Activated T-helper 2 cell treated with anti-CD3 and anti-CD28 coated beads, Interferon-gamma antibody, Interleukin-2, Interleukin-4, amounts not matched to agents 10 μg/mL and 5 μg/mL and 100 μg/mL, durations not matched to agents 14 hours and 24 hours and 36 hours (primary cell): ENCODE results near the gene MS4A6E. TPM values are rescaled to one million over a fixed set of nuclear protein-coding genes. Genes with fewer than 3 reads are reported as not detected.

Source experiments
- DNase-seq: peaks from one replicate; pipeline ENCODE4 v3.0.0; 2021; ENCODE audit warnings: low spot score
- H3K27ac Mint-ChIP-seq: one replicate; pipeline ENCODE4 v1.8.0; 2021; ENCODE audit warnings: mixed read lengths
- H3K27me3 Mint-ChIP-seq: one replicate; pipeline ENCODE4 v1.8.0; 2021; ENCODE audit warnings: low read depth, mixed read lengths
- H3K36me3 Mint-ChIP-seq: one replicate; pipeline ENCODE4 v1.8.0; 2021; ENCODE audit warnings: low read depth, mixed read lengths
- H3K4me1 Mint-ChIP-seq: one replicate; pipeline ENCODE4 v1.8.0; 2021; ENCODE audit warnings: low read depth, mixed read lengths
- H3K4me3 Mint-ChIP-seq: one replicate; pipeline ENCODE4 v1.8.0; 2021; ENCODE audit warnings: low read depth, mild to moderate bottlenecking, moderate library complexity, mixed read lengths
- H3K9me3 Mint-ChIP-seq: one replicate; pipeline ENCODE4 v1.8.0; 2021; ENCODE audit warnings: mixed read lengths
- intact Hi-C: fragments of 100-400 bp; cut with micrococcal nuclease; formaldehyde crosslinking; loops from one replicate; pipeline ENCODE4 v1.15.1; 2023
- total RNA-seq: library from RNA; stranded (reverse); gene quantifications from 2 replicates; pipeline ENCODE4 v1.2.3, GENCODE V29; 2022

MS4A6E gene
- total RNA-seq, 1 donor from 2014 or later: not detected

DNA sequence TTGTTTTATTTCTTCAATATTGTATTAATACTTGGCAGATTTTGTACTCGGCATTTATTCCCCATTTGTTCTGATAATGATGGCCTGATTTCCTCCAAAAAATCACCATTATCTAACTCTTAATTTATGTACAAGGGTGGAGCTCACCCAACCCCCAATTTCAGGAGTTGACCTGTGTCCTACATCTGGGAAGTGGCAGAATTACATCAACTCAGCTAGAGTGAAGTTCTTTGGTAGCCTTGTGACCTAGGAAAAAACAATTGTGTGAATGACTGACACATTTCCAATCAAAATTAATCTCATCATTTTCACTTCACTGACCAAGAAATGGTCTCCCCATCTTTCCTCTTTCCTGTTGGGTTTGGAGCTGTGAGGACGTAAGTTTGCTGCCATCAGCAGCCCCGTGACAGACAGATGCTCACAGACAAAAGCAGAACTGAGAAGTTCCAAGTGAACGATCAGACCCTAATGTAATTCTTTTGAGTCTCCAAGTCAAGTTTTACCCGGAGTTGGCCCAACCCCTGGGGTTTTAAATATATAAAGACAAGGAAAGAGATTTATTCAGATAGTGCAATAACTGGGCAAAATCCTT, 16.6 kb upstream of the MS4A6E start:
- intact Hi-C loops: no loop called here
- Mint-ChIP-seq H3K4me3 (no peak overlapping the region), H3K4me1 (peaks cover 5% of the 10 kb centered on the region), H3K9me3 (no peaks in the 10 kb centered on the region), H3K36me3 (no peaks in the 10 kb centered on the region), H3K27me3 (no peaks in the 10 kb centered on the region), H3K27ac (no peak overlapping the region)
- DNase-seq: no peak

DNA sequence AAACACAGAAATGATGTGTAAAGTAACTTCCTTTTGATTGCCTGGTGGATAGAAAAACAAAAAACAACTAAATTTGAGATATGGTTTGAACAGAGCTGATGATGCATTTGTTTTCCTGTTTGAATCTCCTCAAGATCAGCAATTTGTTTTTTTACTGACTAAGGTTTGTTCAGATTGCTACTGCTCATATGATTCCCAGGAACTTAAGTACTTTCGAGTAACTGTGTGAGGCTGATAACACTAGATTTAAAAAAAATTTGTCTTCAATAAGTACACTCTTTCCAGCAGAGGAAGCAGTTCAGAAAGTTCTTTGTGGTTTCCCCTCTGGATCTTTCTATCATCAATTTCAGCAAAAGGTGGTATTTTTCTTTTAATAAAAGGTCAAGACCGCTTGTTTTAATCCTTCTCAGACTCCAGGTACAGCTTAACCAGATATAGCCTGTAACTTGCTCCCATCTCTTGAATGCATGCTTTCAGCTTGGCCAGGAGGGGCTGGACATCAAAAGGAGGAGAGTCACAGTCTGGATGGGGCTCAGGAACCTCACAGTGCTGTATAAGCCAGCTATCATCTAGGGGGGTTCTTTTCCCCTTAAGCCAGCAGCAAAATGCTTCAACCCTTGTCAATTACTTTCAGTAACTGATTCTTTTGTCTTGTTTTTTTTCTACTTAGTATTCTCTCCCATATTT, 12.3 kb upstream of the MS4A6E start:
- no peaks in the 10 kb centered on the region for H3K36me3 Mint-ChIP-seq
- no peak for DNase-seq
- no peak overlapping the region for H3K4me3 Mint-ChIP-seq
- H3K27me3 Mint-ChIP-seq: no peaks in the 10 kb centered on the region
- H3K27ac Mint-ChIP-seq: no peak overlapping the region
- intact Hi-C loops: no loop called here
- no peaks in the 10 kb centered on the region for H3K4me1 Mint-ChIP-seq
- H3K9me3 Mint-ChIP-seq: peaks cover 1% of the 10 kb centered on the region

DNA sequence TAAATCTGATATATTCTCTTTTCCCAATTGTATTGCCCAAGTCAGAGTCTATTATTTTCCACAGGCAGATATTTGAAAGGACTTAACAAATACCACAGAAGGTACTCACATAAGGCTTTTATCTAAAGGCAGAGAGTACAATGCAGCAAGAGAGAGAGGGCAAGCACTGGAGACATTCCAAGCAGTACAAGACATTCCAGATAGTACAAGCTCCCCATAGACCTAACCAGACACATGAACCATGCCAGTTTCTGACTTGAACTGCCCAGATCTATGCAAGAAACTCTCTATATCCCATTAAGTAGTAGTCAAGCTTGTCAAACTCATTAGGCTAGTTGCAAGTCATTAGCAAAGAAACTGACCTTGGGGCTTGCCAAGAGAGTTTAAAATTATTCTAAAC, 11.2 kb upstream of the MS4A6E start:
- H3K4me3 Mint-ChIP-seq: no peak overlapping the region
- intact Hi-C loops: no loop called here
- no peaks in the 10 kb centered on the region for H3K36me3 Mint-ChIP-seq
- peaks cover 8% of the 10 kb centered on the region for H3K9me3 Mint-ChIP-seq
- no peak for DNase-seq
- no peaks in the 10 kb centered on the region for H3K27me3 Mint-ChIP-seq
- H3K27ac Mint-ChIP-seq: no peak overlapping the region
- H3K4me1 Mint-ChIP-seq: no peaks in the 10 kb centered on the region

DNA sequence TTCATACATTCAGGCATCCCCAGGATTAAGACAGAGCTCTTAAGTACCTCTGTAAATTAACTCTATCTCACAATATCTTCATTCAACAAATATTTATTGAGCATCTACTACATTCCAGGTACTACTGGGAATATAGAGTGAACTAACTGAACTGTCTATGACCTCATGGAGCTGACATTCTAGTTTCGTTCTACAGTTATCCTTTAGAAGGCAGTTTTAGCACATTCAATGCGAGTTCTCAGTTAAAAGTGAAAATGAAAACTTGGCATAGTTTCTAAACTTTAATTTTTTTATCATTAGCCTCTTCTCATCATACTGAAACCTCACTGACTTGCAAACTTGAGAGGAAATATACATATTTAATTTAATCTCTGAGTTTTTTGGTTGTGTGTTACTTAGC, 10.7 kb upstream of the MS4A6E start:
- no peaks in the 10 kb centered on the region for H3K36me3 Mint-ChIP-seq
- no peak overlapping the region for H3K27ac Mint-ChIP-seq
- no peaks in the 10 kb centered on the region for H3K4me1 Mint-ChIP-seq
- no peaks in the 10 kb centered on the region for H3K27me3 Mint-ChIP-seq
- intact Hi-C loops: no loop called here
- H3K4me3 Mint-ChIP-seq: no peak overlapping the region
- DNase-seq: no peak
- H3K9me3 Mint-ChIP-seq: peaks cover 10% of the 10 kb centered on the region

- Mint-ChIP-seq H3K4me3 (no peak overlapping the region), H3K27ac (no peak overlapping the region), H3K4me1 (no peaks in the 10 kb centered on the region), H3K36me3 (no peaks in the 10 kb centered on the region), H3K27me3 (no peaks in the 10 kb centered on the region), H3K9me3 (peaks cover 23% of the 10 kb centered on the region)
- intact Hi-C loops: no loop called here
- DNase-seq: no peak
Observed at GRCh38 chr11:60318726-60319125, 8.3 kb upstream of the MS4A6E start.

DNA sequence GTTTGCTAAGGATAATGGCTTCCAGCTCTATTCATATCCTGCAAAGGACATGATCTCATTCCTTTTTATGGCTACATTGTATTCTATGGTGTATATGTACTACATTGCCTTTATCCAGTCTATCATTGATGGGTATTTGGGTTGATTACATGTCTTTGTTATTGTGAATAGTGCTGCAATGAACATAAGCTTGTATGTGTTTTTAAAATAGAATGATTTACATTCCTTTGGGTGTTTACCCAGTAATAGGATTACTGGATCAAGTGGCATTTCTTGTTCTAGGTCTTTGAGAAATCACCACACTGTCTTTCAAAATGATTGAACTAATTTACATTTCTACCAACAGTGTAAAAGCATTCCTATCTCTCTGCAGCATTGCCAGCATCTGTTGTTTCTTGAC, 6.0 kb upstream of the MS4A6E start:
- no peaks in the 10 kb centered on the region for H3K4me1 Mint-ChIP-seq
- no peaks in the 10 kb centered on the region for H3K36me3 Mint-ChIP-seq
- H3K27me3 Mint-ChIP-seq: no peaks in the 10 kb centered on the region
- H3K9me3 Mint-ChIP-seq: peaks cover 23% of the 10 kb centered on the region
- H3K4me3 Mint-ChIP-seq: no peak overlapping the region
- no peak for DNase-seq
- intact Hi-C loops: no loop called here
- H3K27ac Mint-ChIP-seq: no peak overlapping the region

- H3K27me3 Mint-ChIP-seq: no peaks in the 10 kb centered on the region
- H3K9me3 Mint-ChIP-seq: peaks cover 4% of the 10 kb centered on the region
- DNase-seq: no peak
- intact Hi-C loops: no loop called here
- H3K27ac Mint-ChIP-seq: no peak overlapping the region
- no peaks in the 10 kb centered on the region for H3K36me3 Mint-ChIP-seq
- H3K4me1 Mint-ChIP-seq: no peaks in the 10 kb centered on the region
- H3K4me3 Mint-ChIP-seq: no peak overlapping the region
Observed at GRCh38 chr11:60328460-60328859, 1.4 kb downstream of the MS4A6E start.

GRCh38 chr11:60332846-60333245, 5.8 kb downstream of the MS4A6E start:
- DNase-seq: no peak
- Mint-ChIP-seq H3K9me3 (peaks cover 4% of the 10 kb centered on the region), H3K27me3 (peaks cover 2% of the 10 kb centered on the region), H3K4me3 (no peak overlapping the region), H3K27ac (no peak overlapping the region), H3K4me1 (no peaks in the 10 kb centered on the region), H3K36me3 (no peaks in the 10 kb centered on the region)
- intact Hi-C loops: no loop called here

- no peaks in the 10 kb centered on the region for H3K9me3 Mint-ChIP-seq
- peaks cover 7% of the 10 kb centered on the region for H3K27me3 Mint-ChIP-seq
- intact Hi-C loops: no loop called here
- peak; percentile 37 for DNase-seq
- no peaks in the 10 kb centered on the region for H3K36me3 Mint-ChIP-seq
- H3K4me3 Mint-ChIP-seq: no peak overlapping the region
- no peak overlapping the region for H3K27ac Mint-ChIP-seq
- no peaks in the 10 kb centered on the region for H3K4me1 Mint-ChIP-seq
Observed at GRCh38 chr11:60334005-60334620, 7.1 kb downstream of the MS4A6E start.

DNA sequence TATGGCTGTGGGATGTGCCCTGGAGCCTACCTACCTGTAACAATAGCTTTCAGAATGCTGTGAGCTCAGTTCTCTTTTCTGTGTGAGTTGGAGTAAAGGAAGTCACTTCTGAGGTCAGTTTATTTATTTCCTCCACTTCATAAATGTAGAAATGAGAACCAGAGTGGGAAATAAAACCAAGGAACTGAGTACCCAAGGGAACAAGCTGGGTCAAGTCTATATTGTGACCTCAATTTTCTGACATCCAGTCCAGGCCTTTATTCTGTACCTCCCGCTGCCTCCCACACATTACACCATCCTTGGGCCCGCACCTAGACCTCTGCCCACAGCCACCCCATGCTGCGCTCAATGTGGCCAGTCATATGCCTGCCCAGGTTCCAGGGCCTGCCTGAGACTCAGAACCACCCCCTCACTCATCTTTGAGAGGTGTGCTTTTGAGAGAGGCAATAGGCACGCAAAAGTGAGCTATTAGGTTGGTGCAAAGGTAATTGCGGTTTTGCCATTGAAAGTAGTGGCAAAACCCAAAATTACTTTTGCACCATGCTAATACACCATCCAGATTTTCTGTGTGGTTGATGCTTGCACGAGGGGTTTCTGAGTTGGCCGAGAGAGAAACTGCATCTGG, 9.8 kb downstream of the MS4A6E start:
- H3K4me3 Mint-ChIP-seq: no peak overlapping the region
- no peak for DNase-seq
- intact Hi-C loops: no loop called here
- peaks cover 10% of the 10 kb centered on the region for H3K27me3 Mint-ChIP-seq
- no peaks in the 10 kb centered on the region for H3K4me1 Mint-ChIP-seq
- H3K36me3 Mint-ChIP-seq: no peaks in the 10 kb centered on the region
- H3K9me3 Mint-ChIP-seq: no peaks in the 10 kb centered on the region
- no peak overlapping the region for H3K27ac Mint-ChIP-seq

- no peak overlapping the region for H3K27ac Mint-ChIP-seq
- H3K9me3 Mint-ChIP-seq: no peaks in the 10 kb centered on the region
- H3K27me3 Mint-ChIP-seq: peaks cover 10% of the 10 kb centered on the region
- intact Hi-C loops: no loop called here
- no peaks in the 10 kb centered on the region for H3K4me1 Mint-ChIP-seq
- no peak for DNase-seq
- H3K4me3 Mint-ChIP-seq: no peak overlapping the region
- H3K36me3 Mint-ChIP-seq: no peaks in the 10 kb centered on the region
Observed at GRCh38 chr11:60338053-60338452, 11.0 kb downstream of the MS4A6E start.

DNA sequence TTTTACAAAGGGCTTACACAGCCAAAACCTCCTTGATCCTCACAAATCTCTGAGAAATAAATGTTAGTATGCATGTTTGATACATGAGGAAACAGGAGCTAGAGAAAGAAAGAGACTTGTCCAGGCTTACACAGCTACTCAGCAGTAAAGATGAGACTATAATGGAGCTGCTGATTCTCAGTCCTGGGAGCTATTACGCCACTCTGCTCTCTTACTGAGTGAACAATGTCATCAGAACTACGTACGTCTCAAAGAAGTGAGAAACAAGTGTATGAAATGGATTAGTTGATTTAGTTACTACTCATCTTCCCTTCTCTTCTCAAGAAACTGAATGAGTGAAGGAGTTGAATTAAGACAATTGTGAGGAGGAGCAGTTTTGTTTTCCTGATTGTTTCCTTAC, 12.3 kb downstream of the MS4A6E start:
- Mint-ChIP-seq H3K27ac (no peak overlapping the region), H3K4me1 (no peaks in the 10 kb centered on the region), H3K4me3 (no peak overlapping the region), H3K9me3 (no peaks in the 10 kb centered on the region), H3K36me3 (no peaks in the 10 kb centered on the region), H3K27me3 (peaks cover 8% of the 10 kb centered on the region)
- intact Hi-C loops: no loop called here
- DNase-seq: no peak

DNA sequence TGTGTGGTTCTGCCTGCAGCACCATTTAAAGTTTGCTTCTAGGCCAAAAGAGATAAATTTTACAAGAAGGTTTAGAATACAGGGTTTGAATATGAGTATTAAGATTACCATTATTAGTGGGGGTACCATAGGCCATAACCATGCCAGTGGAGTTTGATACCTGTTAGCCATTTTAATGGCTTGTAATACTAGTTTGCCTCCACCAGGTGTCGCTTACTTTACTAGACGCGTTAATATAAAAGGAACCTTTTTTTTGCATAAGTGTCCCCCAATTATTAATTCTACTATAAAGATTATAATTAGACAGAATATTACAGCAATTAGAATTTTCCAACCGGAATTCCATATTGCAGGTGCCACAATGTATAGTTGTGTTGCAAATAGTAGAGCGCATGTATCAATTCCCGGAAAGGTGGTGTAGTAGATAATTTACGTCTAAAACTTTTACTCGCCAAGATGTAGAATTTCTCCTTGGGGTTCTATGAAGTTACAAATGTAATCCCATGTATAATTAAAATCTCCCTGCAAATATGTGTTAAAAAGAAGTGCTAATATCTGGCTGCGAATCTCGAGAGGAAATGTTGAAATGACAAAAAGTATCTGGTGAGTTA, 16.1 kb downstream of the MS4A6E start:
- no peaks in the 10 kb centered on the region for H3K4me1 Mint-ChIP-seq
- H3K27me3 Mint-ChIP-seq: peaks cover 6% of the 10 kb centered on the region
- no peak overlapping the region for H3K4me3 Mint-ChIP-seq
- H3K9me3 Mint-ChIP-seq: no peaks in the 10 kb centered on the region
- intact Hi-C loops: no loop called here
- no peak overlapping the region for H3K27ac Mint-ChIP-seq
- DNase-seq: no peak
- no peaks in the 10 kb centered on the region for H3K36me3 Mint-ChIP-seq
